VCaP (cell line): ENCODE results near the gene PSTK.

ENCODE experiments used
- H3K27ac ChIP-seq: fragments of 450-650 bp; 2 replicates; pipeline ENCODE4 v1.5.1; 2017
- TF ChIP-seq, protein P1 (sequence below): fragments of 450-650 bp; conservative IDR thresholded peaks from 2 replicates; pipeline ENCODE4 v1.5.1; 2017; ENCODE audit warnings: mild to moderate bottlenecking, moderate library complexity

The PSTK gene

DNA sequence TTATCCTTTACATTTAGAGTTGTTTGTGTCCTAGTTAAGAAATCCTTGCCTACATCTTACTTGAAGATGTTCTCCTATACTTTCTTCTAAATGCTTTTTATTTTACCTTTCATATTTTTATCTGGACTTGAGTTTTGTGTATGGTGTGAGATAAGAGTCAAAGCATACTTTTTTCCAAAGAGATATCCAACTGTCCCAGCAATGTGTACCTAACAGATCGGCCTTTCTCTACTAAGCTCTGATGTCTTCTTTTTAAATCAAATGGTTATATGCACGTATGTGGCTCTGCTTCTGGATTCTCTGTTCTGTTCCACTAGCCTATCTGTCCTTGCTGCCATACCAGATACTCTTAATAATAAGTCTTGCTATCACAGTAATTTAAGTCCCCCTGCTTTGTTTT is 21.2 kb downstream of the PSTK start:
- TF ChIP-seq, protein P1, sequence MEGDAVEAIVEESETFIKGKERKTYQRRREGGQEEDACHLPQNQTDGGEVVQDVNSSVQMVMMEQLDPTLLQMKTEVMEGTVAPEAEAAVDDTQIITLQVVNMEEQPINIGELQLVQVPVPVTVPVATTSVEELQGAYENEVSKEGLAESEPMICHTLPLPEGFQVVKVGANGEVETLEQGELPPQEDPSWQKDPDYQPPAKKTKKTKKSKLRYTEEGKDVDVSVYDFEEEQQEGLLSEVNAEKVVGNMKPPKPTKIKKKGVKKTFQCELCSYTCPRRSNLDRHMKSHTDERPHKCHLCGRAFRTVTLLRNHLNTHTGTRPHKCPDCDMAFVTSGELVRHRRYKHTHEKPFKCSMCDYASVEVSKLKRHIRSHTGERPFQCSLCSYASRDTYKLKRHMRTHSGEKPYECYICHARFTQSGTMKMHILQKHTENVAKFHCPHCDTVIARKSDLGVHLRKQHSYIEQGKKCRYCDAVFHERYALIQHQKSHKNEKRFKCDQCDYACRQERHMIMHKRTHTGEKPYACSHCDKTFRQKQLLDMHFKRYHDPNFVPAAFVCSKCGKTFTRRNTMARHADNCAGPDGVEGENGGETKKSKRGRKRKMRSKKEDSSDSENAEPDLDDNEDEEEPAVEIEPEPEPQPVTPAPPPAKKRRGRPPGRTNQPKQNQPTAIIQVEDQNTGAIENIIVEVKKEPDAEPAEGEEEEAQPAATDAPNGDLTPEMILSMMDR: no peak
- no peak overlapping the region for H3K27ac ChIP-seq

GRCh38 chr10:123004298-123004697 is 24.1 kb downstream of the PSTK start:
- no peak overlapping the region for H3K27ac ChIP-seq
- TF ChIP-seq, protein P1: no peak

- TF ChIP-seq, protein P1: no peak
These were observed 27.6 kb downstream of the PSTK start for GRCh38 chr10:123007558-123008354.

DNA sequence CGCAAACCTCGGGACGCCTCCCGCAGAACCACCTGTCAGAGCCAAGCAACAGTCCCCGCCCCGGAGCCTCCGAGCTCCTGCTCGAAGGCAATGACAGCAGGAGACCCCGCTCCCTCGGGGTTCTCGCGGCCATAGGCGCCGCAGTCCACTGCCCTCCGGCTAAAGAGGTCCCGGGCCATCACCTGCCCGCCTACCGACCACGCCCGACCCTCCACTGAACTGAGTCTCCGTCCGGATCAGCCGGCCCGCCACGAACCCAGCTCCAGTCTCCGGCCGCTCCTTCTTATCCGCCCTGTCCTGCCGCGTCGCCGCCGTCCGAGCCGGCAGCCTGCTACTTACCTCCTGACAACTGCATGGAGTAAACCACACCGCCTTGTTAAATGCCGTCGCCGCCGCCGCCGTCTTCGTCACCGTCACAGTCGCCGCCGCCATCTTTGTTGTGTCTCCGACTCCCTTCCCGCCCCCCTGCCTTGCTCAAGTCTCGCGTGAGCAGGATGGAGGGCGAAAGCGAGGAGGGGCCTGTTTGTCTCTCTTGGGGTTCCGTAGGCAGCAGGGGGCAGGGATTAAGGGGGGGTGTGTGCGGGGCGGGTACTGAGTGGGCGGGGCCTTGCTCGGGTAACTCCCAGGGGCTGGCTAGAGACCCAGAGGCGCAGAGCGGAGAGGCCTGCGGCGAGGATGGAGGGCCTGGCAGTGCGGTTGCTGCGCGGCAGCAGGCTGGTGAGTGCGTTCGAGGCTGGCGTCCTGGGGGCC is 28.3 kb downstream of the PSTK start, which contains the start of the genes ACADSB and IKZF5:
ACADSB (plus strand) TSS at position 652 of the 750 bp plus-strand sequence; CDS start at position 676, 24 bp downstream.
IKZF5 (minus strand) TSS at position 441 of the 750 bp plus-strand sequence. CDS start 10,170 bp downstream, outside the sequence.
- peak within 1 kb of the TSS; percentile 82 for H3K27ac ChIP-seq
- TF ChIP-seq, protein P1: no peak

More at GRCh38 chr10:123007558-123008354, 27.6 kb downstream of the PSTK start:
- peak overlapping the region; percentile 82 for H3K27ac ChIP-seq

DNA sequence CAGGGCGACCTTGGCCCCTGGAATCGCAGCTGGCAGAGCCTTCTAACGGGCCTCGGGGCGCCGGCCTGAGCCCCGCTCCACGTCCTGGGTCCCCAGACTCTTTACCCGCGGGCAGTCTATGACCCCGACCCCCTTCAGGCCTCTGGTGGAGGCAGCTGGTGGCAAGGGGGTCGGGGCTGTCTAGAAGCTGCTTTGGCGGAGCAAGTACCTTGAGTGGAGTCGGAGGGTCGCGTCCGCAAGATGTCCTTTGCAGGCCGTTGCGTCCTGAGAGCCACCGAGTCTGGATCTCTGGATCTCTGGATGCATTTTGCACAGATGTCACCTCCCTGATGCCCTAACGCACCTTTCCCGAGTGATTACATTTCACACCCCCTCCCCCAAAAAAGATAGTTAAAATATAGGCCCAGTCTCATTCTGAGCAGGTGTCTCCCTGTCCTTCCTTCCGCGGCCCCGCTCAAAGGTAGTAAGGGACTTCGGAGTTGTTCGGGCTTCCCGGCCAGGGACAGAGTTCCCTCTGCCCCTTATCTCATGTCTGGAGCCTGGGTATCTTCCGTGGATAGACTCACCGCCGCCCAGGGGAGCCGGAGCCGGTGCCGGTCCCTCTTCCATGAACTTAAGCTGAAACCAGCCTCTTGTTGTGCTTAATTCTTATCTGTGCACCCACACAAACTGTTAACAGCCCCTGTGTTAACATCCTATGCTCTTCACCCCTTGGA is 29.1 kb downstream of the PSTK start:
- H3K27ac ChIP-seq: peak overlapping the region; percentile 82
- TF ChIP-seq, protein P1: no peak

GRCh38 chr10:123011987-123012386 is 31.8 kb downstream of the PSTK start:
- TF ChIP-seq, protein P1: no peak
- no peak overlapping the region for H3K27ac ChIP-seq
